Measurements from ENCODE around the gene RASSF7. TPM values are rescaled to one million over a fixed set of nuclear protein-coding genes. Genes with fewer than 3 reads are reported as not detected.

Gene RASSF7
- total RNA-seq, 1 donor from 2014 or later, result 45.5 TPM

DNA sequence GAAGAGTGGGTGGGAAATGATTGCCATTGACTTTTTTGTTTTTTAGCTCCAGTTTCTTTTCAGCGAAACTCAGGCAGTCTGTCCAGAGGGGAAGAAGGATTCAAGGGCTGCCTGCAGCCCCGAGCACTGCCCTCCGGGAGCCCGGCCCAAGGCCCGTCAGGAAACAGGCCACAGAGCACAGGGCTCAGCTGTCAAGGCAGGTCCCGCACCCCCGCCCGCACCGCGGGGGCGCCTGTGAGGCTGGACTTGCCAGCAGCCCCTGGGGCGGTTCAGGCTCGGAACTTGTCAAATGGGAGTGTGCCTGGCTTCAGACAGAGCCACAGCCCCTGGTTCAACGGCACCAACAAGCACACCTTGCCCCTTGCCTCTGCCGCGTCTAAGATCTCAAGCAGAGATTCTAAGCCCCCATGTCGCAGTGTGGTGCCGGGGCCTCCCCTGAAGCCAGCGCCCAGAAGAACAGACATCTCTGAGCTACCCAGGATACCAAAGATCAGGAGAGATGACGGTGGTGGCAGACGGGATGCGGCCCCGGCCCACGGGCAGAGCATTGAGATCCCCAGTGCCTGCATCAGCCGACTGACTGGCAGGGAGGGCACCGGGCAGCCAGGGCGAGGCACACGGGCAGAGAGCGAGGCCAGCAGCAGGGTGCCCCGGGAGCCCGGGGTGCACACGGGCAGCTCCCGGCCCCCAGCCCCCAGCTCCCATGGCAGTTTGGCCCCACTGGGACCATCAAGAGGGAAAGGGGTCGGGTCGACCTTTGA lies 46.4 kb downstream of the RASSF7 start:
- Histone ChIP-seq H3K27me3 (ENCODE audit: control insufficient read depth, insufficient read depth, low read length) (no peaks in the 10 kb centered on the region), H3K4me3 (ENCODE audit: low read depth, low read length) (no peak overlapping the region), H3K36me3 (ENCODE audit: control insufficient read depth, insufficient read depth, low read length) (peaks cover 59% of the 10 kb centered on the region)
- no peak for DNase-seq (ENCODE audit: low read depth)
- no peak for TF ChIP-seq CTCF (IDR thresholded peaks at IDR 0.05; ENCODE audit: insufficient read depth, low read length, severe bottlenecking)
- no peak for FAIRE-seq

DNA sequence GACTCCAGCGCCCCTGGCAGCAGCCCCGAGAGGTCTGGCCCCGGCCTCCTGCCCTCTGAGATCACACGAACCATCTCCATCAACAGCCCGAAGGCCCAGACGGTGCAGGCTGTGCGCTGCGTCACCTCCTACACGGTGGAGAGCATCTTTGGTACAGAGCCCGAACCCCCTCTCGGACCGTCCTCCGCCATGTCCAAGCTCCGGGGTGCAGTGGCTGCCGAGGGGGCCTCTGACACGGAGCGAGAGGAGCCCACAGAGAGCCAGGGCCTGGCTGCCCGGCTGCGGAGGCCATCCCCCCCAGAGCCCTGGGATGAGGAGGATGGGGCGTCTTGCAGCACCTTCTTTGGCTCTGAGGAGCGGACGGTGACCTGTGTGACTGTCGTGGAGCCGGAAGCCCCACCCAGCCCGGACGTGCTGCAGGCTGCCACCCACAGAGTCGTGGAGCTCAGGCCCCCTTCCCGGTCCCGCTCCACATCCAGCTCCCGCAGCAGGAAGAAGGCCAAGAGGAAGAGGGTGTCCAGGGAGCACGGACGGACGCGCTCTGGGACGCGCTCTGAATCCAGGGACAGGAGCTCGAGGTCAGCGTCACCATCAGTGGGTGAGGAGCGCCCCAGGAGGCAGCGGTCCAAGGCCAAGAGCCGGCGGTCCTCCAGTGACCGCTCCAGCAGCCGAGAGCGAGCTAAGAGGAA lies 47.3 kb downstream of the RASSF7 start:
- DNase-seq (ENCODE audit: low read depth) (no peak), FAIRE-seq (no peak)
- Histone ChIP-seq H3K27me3 (ENCODE audit: control insufficient read depth, insufficient read depth, low read length) (no peaks in the 10 kb centered on the region), H3K36me3 (ENCODE audit: control insufficient read depth, insufficient read depth, low read length) (peaks cover 63% of the 10 kb centered on the region), H3K4me3 (ENCODE audit: low read depth, low read length) (no peak overlapping the region)
- no peak for TF ChIP-seq CTCF (IDR thresholded peaks at IDR 0.05; ENCODE audit: insufficient read depth, low read length, severe bottlenecking)

GRCh38 chr11:608791-609251 lies 48.1 kb downstream of the RASSF7 start:
- no peak for DNase-seq (ENCODE audit: low read depth)
- H3K4me3 ChIP-seq (ENCODE audit: low read depth, low read length), result no peak overlapping the region
- no peak for FAIRE-seq
- no peak for TF ChIP-seq CTCF (IDR thresholded peaks at IDR 0.05; ENCODE audit: insufficient read depth, low read length, severe bottlenecking)
- H3K36me3 ChIP-seq (ENCODE audit: control insufficient read depth, insufficient read depth, low read length), result peaks cover 64% of the 10 kb centered on the region
- no peaks in the 10 kb centered on the region for H3K27me3 ChIP-seq (ENCODE audit: control insufficient read depth, insufficient read depth, low read length)

GRCh38 chr11:609341-609811 lies 48.6 kb downstream of the RASSF7 start:
- no peak for FAIRE-seq
- Histone ChIP-seq H3K27me3 (ENCODE audit: control insufficient read depth, insufficient read depth, low read length) (no peaks in the 10 kb centered on the region), H3K36me3 (ENCODE audit: control insufficient read depth, insufficient read depth, low read length) (peaks cover 63% of the 10 kb centered on the region), H3K4me3 (ENCODE audit: low read depth, low read length) (no peak overlapping the region)
- TF ChIP-seq CTCF (IDR thresholded peaks at IDR 0.05; ENCODE audit: insufficient read depth, low read length, severe bottlenecking), result no peak
- DNase-seq (ENCODE audit: low read depth), result no peak

DNA sequence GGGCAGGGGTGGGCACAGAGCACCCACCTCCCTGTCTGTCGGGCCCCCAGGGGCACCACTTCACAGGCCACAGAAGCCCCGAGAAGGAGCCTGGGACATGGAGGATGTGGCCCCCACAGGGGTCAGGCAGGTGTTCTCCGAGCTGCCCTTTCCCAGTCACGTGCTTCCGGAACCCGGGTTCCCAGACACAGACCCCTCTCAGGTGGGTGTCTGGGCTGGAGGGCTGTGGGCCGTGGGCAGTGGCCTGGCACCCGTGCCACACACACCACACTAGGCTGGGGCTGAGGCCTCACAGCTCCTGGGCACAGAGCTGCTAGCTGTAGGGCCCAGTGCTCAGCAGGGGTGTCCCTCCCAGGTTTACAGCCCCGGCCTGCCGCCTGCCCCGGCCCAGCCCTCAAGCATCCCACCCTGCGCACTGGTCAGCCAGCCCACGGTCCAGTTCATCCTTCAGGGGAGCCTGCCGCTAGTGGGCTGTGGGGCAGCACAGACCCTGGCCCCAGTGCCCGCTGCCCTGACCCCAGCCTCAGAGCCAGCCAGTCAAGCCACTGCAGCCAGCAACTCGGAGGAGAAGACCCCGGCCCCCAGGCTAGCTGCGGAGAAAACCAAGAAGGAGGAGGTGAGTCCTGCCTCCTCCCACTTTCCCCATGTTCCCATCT lies 49.5 kb downstream of the RASSF7 start:
- Histone ChIP-seq H3K4me3 (ENCODE audit: low read depth, low read length) (no peak overlapping the region), H3K27me3 (ENCODE audit: control insufficient read depth, insufficient read depth, low read length) (no peaks in the 10 kb centered on the region), H3K36me3 (ENCODE audit: control insufficient read depth, insufficient read depth, low read length) (peaks cover 56% of the 10 kb centered on the region)
- DNase-seq (ENCODE audit: low read depth), result no peak
- TF ChIP-seq CTCF (IDR thresholded peaks at IDR 0.05; ENCODE audit: insufficient read depth, low read length, severe bottlenecking), result no peak
- FAIRE-seq, result no peak
